ENCODE data around the gene STAT5B.

DNA sequence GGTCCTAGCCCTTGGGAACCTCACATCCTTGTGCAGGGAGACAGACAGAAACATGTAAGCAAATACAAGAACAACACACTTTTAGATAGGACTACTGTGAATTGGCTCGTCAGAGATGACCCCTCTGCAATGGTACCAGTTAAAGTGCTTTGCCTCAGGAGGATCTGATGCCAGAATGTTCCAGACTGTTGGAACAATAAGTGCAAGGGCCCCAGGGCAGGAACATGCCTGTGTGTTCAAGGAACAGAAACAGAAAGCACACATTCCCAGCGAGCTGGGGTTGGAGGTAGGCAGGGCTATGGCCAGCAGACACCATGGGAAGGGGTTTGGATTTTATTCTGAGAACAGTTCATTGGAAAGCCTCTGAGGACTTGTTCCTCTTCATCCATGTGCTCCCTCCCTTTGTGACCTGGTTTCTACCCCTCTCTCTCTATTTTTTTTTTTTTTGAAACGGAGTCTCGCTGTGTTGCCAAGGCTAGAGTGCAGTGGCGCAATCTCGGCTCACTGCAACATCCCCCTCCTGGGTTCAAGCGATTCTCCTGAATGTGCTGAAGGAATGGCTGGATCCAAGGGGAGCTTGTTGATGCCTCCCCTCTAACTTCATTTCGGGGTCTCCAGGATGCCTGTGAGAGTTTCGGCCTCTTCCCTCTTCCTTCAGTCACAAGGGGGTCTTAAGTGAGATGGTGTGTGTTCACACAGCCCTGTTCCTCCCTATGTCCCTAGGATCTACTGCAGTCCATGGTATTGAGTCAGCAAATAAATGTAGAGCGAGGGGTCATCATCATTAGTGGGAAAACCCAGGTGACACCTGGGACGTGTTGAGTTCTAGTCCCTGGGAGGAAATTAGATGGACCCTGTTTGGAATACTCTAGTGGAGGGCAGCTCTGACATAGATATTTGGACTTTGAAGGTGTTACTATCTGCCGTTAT, 18.5 kb upstream of the STAT5B start:
- TF ChIP-seq, protein P1, sequence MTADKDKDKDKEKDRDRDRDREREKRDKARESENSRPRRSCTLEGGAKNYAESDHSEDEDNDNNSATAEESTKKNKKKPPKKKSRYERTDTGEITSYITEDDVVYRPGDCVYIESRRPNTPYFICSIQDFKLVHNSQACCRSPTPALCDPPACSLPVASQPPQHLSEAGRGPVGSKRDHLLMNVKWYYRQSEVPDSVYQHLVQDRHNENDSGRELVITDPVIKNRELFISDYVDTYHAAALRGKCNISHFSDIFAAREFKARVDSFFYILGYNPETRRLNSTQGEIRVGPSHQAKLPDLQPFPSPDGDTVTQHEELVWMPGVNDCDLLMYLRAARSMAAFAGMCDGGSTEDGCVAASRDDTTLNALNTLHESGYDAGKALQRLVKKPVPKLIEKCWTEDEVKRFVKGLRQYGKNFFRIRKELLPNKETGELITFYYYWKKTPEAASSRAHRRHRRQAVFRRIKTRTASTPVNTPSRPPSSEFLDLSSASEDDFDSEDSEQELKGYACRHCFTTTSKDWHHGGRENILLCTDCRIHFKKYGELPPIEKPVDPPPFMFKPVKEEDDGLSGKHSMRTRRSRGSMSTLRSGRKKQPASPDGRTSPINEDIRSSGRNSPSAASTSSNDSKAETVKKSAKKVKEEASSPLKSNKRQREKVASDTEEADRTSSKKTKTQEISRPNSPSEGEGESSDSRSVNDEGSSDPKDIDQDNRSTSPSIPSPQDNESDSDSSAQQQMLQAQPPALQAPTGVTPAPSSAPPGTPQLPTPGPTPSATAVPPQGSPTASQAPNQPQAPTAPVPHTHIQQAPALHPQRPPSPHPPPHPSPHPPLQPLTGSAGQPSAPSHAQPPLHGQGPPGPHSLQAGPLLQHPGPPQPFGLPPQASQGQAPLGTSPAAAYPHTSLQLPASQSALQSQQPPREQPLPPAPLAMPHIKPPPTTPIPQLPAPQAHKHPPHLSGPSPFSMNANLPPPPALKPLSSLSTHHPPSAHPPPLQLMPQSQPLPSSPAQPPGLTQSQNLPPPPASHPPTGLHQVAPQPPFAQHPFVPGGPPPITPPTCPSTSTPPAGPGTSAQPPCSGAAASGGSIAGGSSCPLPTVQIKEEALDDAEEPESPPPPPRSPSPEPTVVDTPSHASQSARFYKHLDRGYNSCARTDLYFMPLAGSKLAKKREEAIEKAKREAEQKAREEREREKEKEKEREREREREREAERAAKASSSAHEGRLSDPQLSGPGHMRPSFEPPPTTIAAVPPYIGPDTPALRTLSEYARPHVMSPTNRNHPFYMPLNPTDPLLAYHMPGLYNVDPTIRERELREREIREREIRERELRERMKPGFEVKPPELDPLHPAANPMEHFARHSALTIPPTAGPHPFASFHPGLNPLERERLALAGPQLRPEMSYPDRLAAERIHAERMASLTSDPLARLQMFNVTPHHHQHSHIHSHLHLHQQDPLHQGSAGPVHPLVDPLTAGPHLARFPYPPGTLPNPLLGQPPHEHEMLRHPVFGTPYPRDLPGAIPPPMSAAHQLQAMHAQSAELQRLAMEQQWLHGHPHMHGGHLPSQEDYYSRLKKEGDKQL (CRISPR knock-in tag; IDR thresholded peaks at IDR 0.05; ENCODE audit: low read depth), result no peak
- no peak for TF ChIP-seq EP300 (IDR thresholded peaks at IDR 0.05; ENCODE audit: low read depth in 2 of 2, low read length in 2 of 2)
- TF ChIP-seq EP300 (CRISPR knock-in tag; IDR thresholded peaks at IDR 0.05; ENCODE audit: borderline replicate concordance), result no peak
- TF ChIP-seq KMT2B (CRISPR knock-in tag; IDR thresholded peaks at IDR 0.05), result no peak
- TF ChIP-seq, protein P2, sequence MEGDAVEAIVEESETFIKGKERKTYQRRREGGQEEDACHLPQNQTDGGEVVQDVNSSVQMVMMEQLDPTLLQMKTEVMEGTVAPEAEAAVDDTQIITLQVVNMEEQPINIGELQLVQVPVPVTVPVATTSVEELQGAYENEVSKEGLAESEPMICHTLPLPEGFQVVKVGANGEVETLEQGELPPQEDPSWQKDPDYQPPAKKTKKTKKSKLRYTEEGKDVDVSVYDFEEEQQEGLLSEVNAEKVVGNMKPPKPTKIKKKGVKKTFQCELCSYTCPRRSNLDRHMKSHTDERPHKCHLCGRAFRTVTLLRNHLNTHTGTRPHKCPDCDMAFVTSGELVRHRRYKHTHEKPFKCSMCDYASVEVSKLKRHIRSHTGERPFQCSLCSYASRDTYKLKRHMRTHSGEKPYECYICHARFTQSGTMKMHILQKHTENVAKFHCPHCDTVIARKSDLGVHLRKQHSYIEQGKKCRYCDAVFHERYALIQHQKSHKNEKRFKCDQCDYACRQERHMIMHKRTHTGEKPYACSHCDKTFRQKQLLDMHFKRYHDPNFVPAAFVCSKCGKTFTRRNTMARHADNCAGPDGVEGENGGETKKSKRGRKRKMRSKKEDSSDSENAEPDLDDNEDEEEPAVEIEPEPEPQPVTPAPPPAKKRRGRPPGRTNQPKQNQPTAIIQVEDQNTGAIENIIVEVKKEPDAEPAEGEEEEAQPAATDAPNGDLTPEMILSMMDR (CRISPR knock-in tag; IDR thresholded peaks at IDR 0.05), result no peak
- TF ChIP-seq GABPA (IDR thresholded peaks at IDR 0.05; ENCODE audit: low read depth, low read length), result no peak
- no peak for TF ChIP-seq GABPA (CRISPR knock-in tag; IDR thresholded peaks at IDR 0.05; ENCODE audit: low read depth)
- TF ChIP-seq ZNF282 (IDR thresholded peaks at IDR 0.05; ENCODE audit: partially characterized antibody), result no peak
- TF ChIP-seq, protein P3, sequence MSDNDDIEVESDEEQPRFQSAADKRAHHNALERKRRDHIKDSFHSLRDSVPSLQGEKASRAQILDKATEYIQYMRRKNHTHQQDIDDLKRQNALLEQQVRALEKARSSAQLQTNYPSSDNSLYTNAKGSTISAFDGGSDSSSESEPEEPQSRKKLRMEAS (IDR thresholded peaks at IDR 0.05), result no peak
